Activated B cell treated with CpG ODN at 0.5 μM for 24 hours (primary cell): ENCODE measurements around the gene ITPRIPL1. TPM values are rescaled to one million over a fixed set of nuclear protein-coding genes. Genes with fewer than 3 reads are reported as not detected.

Experiments used
- ATAC-seq: fragments of 200-7000 bp; cut with Tn5 transposase; one replicate; pipeline ENCODE4 v1.10.0; 2021; ENCODE audit warnings: low read depth, mild to moderate bottlenecking, moderate library complexity
- CTCF ChIA-PET: fragments of 350-600 bp; sonication (Branson Sonifier 250); formaldehyde crosslinking; loops from one replicate; lab custom pipeline; 2021; ENCODE audit warnings: antibody characterized with exemption; lab: Charles Lee
- POLR2A ChIA-PET: fragments of 350-600 bp; sonication (Branson Sonifier 250); formaldehyde crosslinking; loops from one replicate; lab custom pipeline; 2021; ENCODE audit warnings: antibody characterized with exemption; lab: Charles Lee
- DNase-seq: peaks from one replicate; pipeline ENCODE4 v3.0.0; 2022
- H3K27ac Mint-ChIP-seq: one replicate; pipeline ENCODE4 v1.8.0; 2020; ENCODE audit warnings: mixed read lengths
- H3K27me3 Mint-ChIP-seq: one replicate; pipeline ENCODE4 v1.8.0; 2021; ENCODE audit warnings: mixed read lengths
- H3K36me3 Mint-ChIP-seq: one replicate; pipeline ENCODE4 v1.8.0; 2021; ENCODE audit warnings: low read depth, mixed read lengths
- H3K4me1 Mint-ChIP-seq: one replicate; pipeline ENCODE4 v1.8.0; 2021; ENCODE audit warnings: mixed read lengths
- H3K4me3 Mint-ChIP-seq: one replicate; pipeline ENCODE4 v1.8.0; 2020; ENCODE audit warnings: mild to moderate bottlenecking, mixed read lengths
- H3K9me3 Mint-ChIP-seq: one replicate; pipeline ENCODE4 v1.8.0; 2020; ENCODE audit warnings: mixed read lengths
- CTCF ChIP-seq: fragments of 200-600 bp; IDR thresholded peaks from one replicate; pipeline ENCODE4 v1.8.0; 2022; ENCODE audit warnings: antibody characterized with exemption, mild to moderate bottlenecking
- intact Hi-C: fragments of 100-400 bp; cut with micrococcal nuclease; formaldehyde crosslinking; loops from one replicate; pipeline ENCODE4 v1.15.1; 2024
- total RNA-seq: library from RNA; stranded (reverse); gene quantifications from 2 replicates; pipeline ENCODE4 v1.2.3, GENCODE V29; 2022

ITPRIPL1 gene
- total RNA-seq, 1 donor from 2014 or later: 4.4 TPM

- Mint-ChIP-seq H3K27me3 (no peaks in the 10 kb centered on the region), H3K9me3 (no peaks in the 10 kb centered on the region), H3K27ac (no peak overlapping the region), H3K36me3 (no peaks in the 10 kb centered on the region), H3K4me3 (no peak overlapping the region), H3K4me1 (peaks cover 33% of the 10 kb centered on the region)
- ChIA-PET POLR2A (no interaction called here), CTCF (interaction anchor here (1.0 kb wide), 1 partner anchor 167 kb away, joined by 3 read pairs; no protein-coding TSS in a partner anchor)
- ATAC-seq (no peak), DNase-seq (no peak)
- intact Hi-C loops: no loop called here
- TF ChIP-seq CTCF: no peak
These were observed 22.3 kb downstream of the ITPRIPL1 start for GRCh38 chr2:96347395-96347794.

- DNase-seq (no peak), ATAC-seq (no peak)
- ChIA-PET POLR2A (interaction anchor here (0.5 kb wide), 1 partner anchor 19 kb away, joined by 3 read pairs; no protein-coding TSS in a partner anchor), CTCF (no interaction called here)
- Mint-ChIP-seq H3K36me3 (no peaks in the 10 kb centered on the region), H3K4me3 (no peak overlapping the region), H3K4me1 (no peaks in the 10 kb centered on the region), H3K27ac (no peak overlapping the region), H3K27me3 (no peaks in the 10 kb centered on the region), H3K9me3 (no peaks in the 10 kb centered on the region)
- no peak for TF ChIP-seq CTCF
- intact Hi-C loops: no loop called here
These were observed 28.0 kb downstream of the ITPRIPL1 start for GRCh38 chr2:96353032-96353561.

- Mint-ChIP-seq H3K4me3 (no peak overlapping the region), H3K27me3 (no peaks in the 10 kb centered on the region), H3K36me3 (no peaks in the 10 kb centered on the region), H3K9me3 (no peaks in the 10 kb centered on the region), H3K27ac (no peak overlapping the region), H3K4me1 (no peaks in the 10 kb centered on the region)
- TF ChIP-seq CTCF: no peak
- intact Hi-C loops: no loop called here
- ATAC-seq (no peak), DNase-seq (no peak)
- ChIA-PET CTCF (no interaction called here), POLR2A (interaction anchor here (0.5 kb wide), 1 partner anchor 20 kb away, joined by 3 read pairs; no protein-coding TSS in a partner anchor)
These were observed 28.5 kb downstream of the ITPRIPL1 start for GRCh38 chr2:96353606-96354101.

GRCh38 chr2:96354492-96354891 lies 29.4 kb downstream of the ITPRIPL1 start:
- Mint-ChIP-seq H3K4me3 (no peak overlapping the region), H3K27ac (no peak overlapping the region), H3K36me3 (no peaks in the 10 kb centered on the region), H3K9me3 (no peaks in the 10 kb centered on the region), H3K4me1 (no peaks in the 10 kb centered on the region), H3K27me3 (no peaks in the 10 kb centered on the region)
- POLR2A ChIA-PET: no interaction called here
- DNase-seq: no peak
- intact Hi-C loops: no loop called here
- no peak for TF ChIP-seq CTCF
- ATAC-seq: no peak
- CTCF ChIA-PET: no interaction called here

- Mint-ChIP-seq H3K4me1 (no peaks in the 10 kb centered on the region), H3K27ac (no peak overlapping the region), H3K27me3 (no peaks in the 10 kb centered on the region), H3K9me3 (no peaks in the 10 kb centered on the region), H3K36me3 (no peaks in the 10 kb centered on the region), H3K4me3 (no peak overlapping the region)
- ATAC-seq (no peak), DNase-seq (no peak)
- intact Hi-C loops: no loop called here
- no peak for TF ChIP-seq CTCF
- ChIA-PET POLR2A (no interaction called here), CTCF (no interaction called here)
These were observed 31.8 kb downstream of the ITPRIPL1 start for GRCh38 chr2:96356889-96357288.
